Measurements from ENCODE around the gene FTCD.

Gene FTCD

DNA sequence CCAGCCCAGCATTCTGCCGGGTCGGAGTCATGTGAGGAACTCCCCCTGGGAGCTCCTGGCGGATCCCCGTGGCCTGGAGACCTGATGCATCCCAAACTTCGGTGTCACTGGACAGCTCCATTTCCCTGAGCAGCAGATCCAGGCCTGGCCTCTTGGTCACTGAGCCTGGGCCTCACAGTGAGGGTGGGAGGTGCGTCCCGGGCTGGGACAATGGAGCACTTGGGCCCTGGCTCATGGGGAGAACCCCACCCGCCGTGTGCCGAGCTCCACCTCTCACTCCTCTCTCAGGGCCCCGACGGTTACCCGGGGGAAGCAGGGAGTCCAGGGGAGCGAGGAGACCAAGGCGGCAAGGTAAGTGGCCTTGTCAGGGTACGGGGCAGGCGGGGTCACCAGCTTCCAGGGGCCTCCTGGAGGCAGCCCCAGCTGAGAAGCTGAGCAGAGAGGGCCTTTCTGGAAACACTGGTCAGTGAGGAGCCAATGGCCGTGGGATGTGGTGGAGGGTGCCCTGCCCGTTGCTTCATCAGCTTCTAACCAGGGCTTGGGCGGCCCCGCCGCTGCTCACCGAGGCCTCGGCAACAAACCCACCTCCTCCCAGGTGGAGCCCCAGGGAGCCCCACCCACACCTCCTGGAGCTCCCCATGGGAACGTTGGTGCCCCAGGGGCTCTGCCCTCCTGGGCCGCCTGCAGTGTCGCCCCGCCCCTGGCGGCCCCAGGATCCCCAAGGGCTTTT lies 37.6 kb downstream of the FTCD start:
- H2BK12ac ChIP-seq (ENCODE audit: low read length) = no peak overlapping the region
- no peak overlapping the region for H3K23ac ChIP-seq (ENCODE audit: low read length)
- no peak overlapping the region for H3K4me2 ChIP-seq (ENCODE audit: low read length)
- no peaks in the 10 kb centered on the region for H3K79me2 ChIP-seq (ENCODE audit: control insufficient read depth, insufficient read depth, low read length, poor library complexity)
- H4K8ac ChIP-seq (ENCODE audit: low read depth, low read length) = no peak overlapping the region
- H2AFZ ChIP-seq (ENCODE audit: insufficient read depth, low read length, poor library complexity) = no peak overlapping the region
- no peak overlapping the region for H3K4me3 ChIP-seq (ENCODE audit: low read depth, low read length)
- peaks cover 7% of the 10 kb centered on the region for H3K9me3 ChIP-seq (ENCODE audit: insufficient read depth, low read depth, low read length)
- no peak overlapping the region for H3K9ac ChIP-seq (ENCODE audit: low read length)
- no peaks in the 10 kb centered on the region for H3K4me1 ChIP-seq (ENCODE audit: control insufficient read depth in 1 of 2, insufficient read depth in 2 of 2, low read length in 2 of 2)
- H3K36me3 ChIP-seq (ENCODE audit: control insufficient read depth in 1 of 2, insufficient read depth in 2 of 2, low read length in 2 of 2) = peaks cover 53 to 56% of the 10 kb centered on the region in 2 experiments
- WGBS (ENCODE audit: extremely low coverage, insufficient coverage, insufficient read length) = no CpG with 5 or more reads among the region's 29 CpGs
- no peak overlapping the region for H2BK5ac ChIP-seq (ENCODE audit: low read depth, low read length, poor library complexity)
- no peak overlapping the region for H4K12ac ChIP-seq (ENCODE audit: low read depth, low read length)
- no peak overlapping the region for H2BK120ac ChIP-seq (ENCODE audit: insufficient read depth, low read length, poor library complexity)
- H3K18ac ChIP-seq (ENCODE audit: low read length) = no peak overlapping the region
- H3K14ac ChIP-seq (ENCODE audit: low read length) = no peak overlapping the region
- H3K27ac ChIP-seq (ENCODE audit: low read depth, low read length) = no peak overlapping the region
- no peak overlapping the region for H4K91ac ChIP-seq (ENCODE audit: low read depth, low read length)
- H3K79me1 ChIP-seq (ENCODE audit: low read length) = no peaks in the 10 kb centered on the region
- no peak for DNase-seq
- H3K27me3 ChIP-seq (ENCODE audit: insufficient read depth, low read length) = no peaks in the 10 kb centered on the region
- H3K4ac ChIP-seq (ENCODE audit: low read depth, low read length) = no peak overlapping the region
- H2AK5ac ChIP-seq (ENCODE audit: low read length) = no peak overlapping the region

DNA sequence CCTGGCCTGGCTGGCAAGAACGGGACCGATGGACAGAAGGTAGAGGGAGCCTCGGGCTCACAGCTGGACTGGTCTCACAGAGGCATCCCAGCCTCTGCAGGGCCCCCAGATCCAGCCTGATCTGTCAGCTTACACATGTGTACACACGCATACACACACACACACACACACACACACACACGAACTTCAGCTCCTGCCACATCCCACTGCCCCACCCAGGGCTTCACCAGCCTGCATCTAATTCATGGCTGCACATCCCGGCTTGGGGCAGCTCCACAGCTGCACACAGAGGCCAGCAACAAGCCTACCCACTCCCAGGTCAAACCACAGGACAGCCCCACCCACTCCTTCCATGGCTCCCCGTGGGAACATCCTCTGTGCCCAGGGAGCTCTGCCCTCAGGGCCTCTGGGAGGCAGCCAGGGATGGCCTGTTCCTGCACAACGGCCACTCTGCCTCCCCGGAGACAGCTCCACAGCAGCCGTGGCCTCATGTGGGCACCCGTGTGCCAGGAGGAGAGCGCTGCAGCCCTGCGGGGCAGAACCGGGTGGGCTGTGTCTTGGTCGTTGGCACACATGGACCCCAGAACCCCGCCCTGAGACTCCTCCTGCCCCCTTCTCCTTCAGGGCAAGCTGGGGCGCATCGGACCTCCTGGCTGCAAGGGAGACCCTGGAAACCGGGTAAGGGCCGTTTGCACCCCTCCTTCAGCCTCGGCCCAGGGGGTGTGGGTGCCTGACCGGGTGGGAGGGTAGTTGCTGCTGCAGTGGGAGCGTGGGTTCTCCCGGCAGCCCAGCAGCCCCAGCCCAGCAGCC lies 38.4 kb downstream of the FTCD start:
- H4K8ac ChIP-seq (ENCODE audit: low read depth, low read length) = no peak overlapping the region
- no peak overlapping the region for H2BK120ac ChIP-seq (ENCODE audit: insufficient read depth, low read length, poor library complexity)
- H4K12ac ChIP-seq (ENCODE audit: low read depth, low read length) = no peak overlapping the region
- WGBS (ENCODE audit: extremely low coverage, insufficient coverage, insufficient read length) = no CpG with 5 or more reads among the region's 24 CpGs
- H3K23ac ChIP-seq (ENCODE audit: low read length) = no peak overlapping the region
- no peak overlapping the region for H3K14ac ChIP-seq (ENCODE audit: low read length)
- no peak overlapping the region for H3K18ac ChIP-seq (ENCODE audit: low read length)
- H3K27me3 ChIP-seq (ENCODE audit: insufficient read depth, low read length) = no peaks in the 10 kb centered on the region
- no peaks in the 10 kb centered on the region for H3K4me1 ChIP-seq (ENCODE audit: control insufficient read depth in 1 of 2, insufficient read depth in 2 of 2, low read length in 2 of 2)
- peaks cover 7% of the 10 kb centered on the region for H3K9me3 ChIP-seq (ENCODE audit: insufficient read depth, low read depth, low read length)
- H2BK12ac ChIP-seq (ENCODE audit: low read length) = no peak overlapping the region
- H2BK5ac ChIP-seq (ENCODE audit: low read depth, low read length, poor library complexity) = no peak overlapping the region
- no peak overlapping the region for H3K4ac ChIP-seq (ENCODE audit: low read depth, low read length)
- no peak overlapping the region for H3K9ac ChIP-seq (ENCODE audit: low read length)
- H3K36me3 ChIP-seq (ENCODE audit: control insufficient read depth in 1 of 2, insufficient read depth in 2 of 2, low read length in 2 of 2) = peaks cover 56 to 60% of the 10 kb centered on the region in 2 experiments
- no peaks in the 10 kb centered on the region for H3K79me2 ChIP-seq (ENCODE audit: control insufficient read depth, insufficient read depth, low read length, poor library complexity)
- H2AFZ ChIP-seq (ENCODE audit: insufficient read depth, low read length, poor library complexity) = no peak overlapping the region
- no peak overlapping the region for H2AK5ac ChIP-seq (ENCODE audit: low read length)
- H3K4me2 ChIP-seq (ENCODE audit: low read length) = no peak overlapping the region
- no peak for DNase-seq
- H3K4me3 ChIP-seq (ENCODE audit: low read depth, low read length) = peak overlapping the region; percentile 35
- no peak overlapping the region for H4K91ac ChIP-seq (ENCODE audit: low read depth, low read length)
- H3K79me1 ChIP-seq (ENCODE audit: low read length) = no peaks in the 10 kb centered on the region
- no peak overlapping the region for H3K27ac ChIP-seq (ENCODE audit: low read depth, low read length)

DNA sequence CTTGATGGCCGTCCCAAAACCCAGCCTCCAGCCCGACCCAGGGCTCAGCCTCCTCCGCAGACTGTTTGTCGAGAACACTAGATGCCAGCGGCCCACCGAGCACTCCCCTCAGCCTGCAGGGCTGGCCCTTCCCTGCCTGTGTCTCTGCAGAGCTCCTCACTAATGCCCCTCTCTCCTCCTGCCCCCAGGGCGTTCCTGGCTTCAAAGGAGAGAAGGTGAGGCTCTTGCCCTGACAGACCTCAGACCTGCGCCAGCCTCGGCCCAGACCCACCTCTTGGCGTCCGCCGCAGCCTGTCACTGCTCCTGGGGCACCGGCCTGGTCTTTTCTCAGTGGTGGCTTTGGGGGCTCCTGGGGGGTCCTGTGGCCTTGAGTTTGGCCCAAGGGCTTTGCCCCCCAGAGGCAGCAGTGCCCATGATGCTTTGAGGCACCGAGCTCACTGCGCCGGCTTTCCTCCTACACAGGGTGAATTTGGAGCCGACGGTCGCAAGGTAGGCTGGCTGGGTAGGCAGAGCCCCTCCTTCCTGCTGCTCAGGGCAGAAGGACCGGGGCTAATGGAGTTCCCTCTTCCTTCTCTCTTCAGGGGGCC lies 39.1 kb downstream of the FTCD start:
- no peak overlapping the region for H3K23ac ChIP-seq (ENCODE audit: low read length)
- no peak overlapping the region for H3K18ac ChIP-seq (ENCODE audit: low read length)
- H2BK12ac ChIP-seq (ENCODE audit: low read length) = no peak overlapping the region
- H3K79me2 ChIP-seq (ENCODE audit: control insufficient read depth, insufficient read depth, low read length, poor library complexity) = no peaks in the 10 kb centered on the region
- no peak overlapping the region for H3K9ac ChIP-seq (ENCODE audit: low read length)
- H2BK120ac ChIP-seq (ENCODE audit: insufficient read depth, low read length, poor library complexity) = no peak overlapping the region
- no peak overlapping the region for H4K91ac ChIP-seq (ENCODE audit: low read depth, low read length)
- H3K27me3 ChIP-seq (ENCODE audit: insufficient read depth, low read length) = no peaks in the 10 kb centered on the region
- no peak overlapping the region for H2AFZ ChIP-seq (ENCODE audit: insufficient read depth, low read length, poor library complexity)
- no peak overlapping the region for H4K12ac ChIP-seq (ENCODE audit: low read depth, low read length)
- H3K14ac ChIP-seq (ENCODE audit: low read length) = no peak overlapping the region
- no peak overlapping the region for H2BK5ac ChIP-seq (ENCODE audit: low read depth, low read length, poor library complexity)
- no peak overlapping the region for H3K27ac ChIP-seq (ENCODE audit: low read depth, low read length)
- peaks cover 7% of the 10 kb centered on the region for H3K9me3 ChIP-seq (ENCODE audit: insufficient read depth, low read depth, low read length)
- H3K4me3 ChIP-seq (ENCODE audit: low read depth, low read length) = no peak overlapping the region
- no peaks in the 10 kb centered on the region for H3K4me1 ChIP-seq (ENCODE audit: control insufficient read depth in 1 of 2, insufficient read depth in 2 of 2, low read length in 2 of 2)
- no peak overlapping the region for H3K4ac ChIP-seq (ENCODE audit: low read depth, low read length)
- H2AK5ac ChIP-seq (ENCODE audit: low read length) = no peak overlapping the region
- H3K36me3 ChIP-seq (ENCODE audit: control insufficient read depth in 1 of 2, insufficient read depth in 2 of 2, low read length in 2 of 2) = peaks cover 50 to 57% of the 10 kb centered on the region in 2 experiments
- H4K8ac ChIP-seq (ENCODE audit: low read depth, low read length) = no peak overlapping the region
- H3K79me1 ChIP-seq (ENCODE audit: low read length) = no peaks in the 10 kb centered on the region
- WGBS (ENCODE audit: extremely low coverage, insufficient coverage, insufficient read length) = no CpG with 5 or more reads among the region's 20 CpGs
- DNase-seq = no peak
- H3K4me2 ChIP-seq (ENCODE audit: low read length) = no peak overlapping the region

- no peak overlapping the region for H3K23ac ChIP-seq (ENCODE audit: low read length)
- H2BK120ac ChIP-seq (ENCODE audit: insufficient read depth, low read length, poor library complexity) = no peak overlapping the region
- peaks cover 7% of the 10 kb centered on the region for H3K9me3 ChIP-seq (ENCODE audit: insufficient read depth, low read depth, low read length)
- no peak overlapping the region for H2BK5ac ChIP-seq (ENCODE audit: low read depth, low read length, poor library complexity)
- H3K14ac ChIP-seq (ENCODE audit: low read length) = no peak overlapping the region
- no peak overlapping the region for H2BK12ac ChIP-seq (ENCODE audit: low read length)
- peaks cover 46 to 52% of the 10 kb centered on the region in 2 experiments for H3K36me3 ChIP-seq (ENCODE audit: control insufficient read depth in 1 of 2, insufficient read depth in 2 of 2, low read length in 2 of 2)
- no peak overlapping the region for H4K8ac ChIP-seq (ENCODE audit: low read depth, low read length)
- no peak overlapping the region for H3K4ac ChIP-seq (ENCODE audit: low read depth, low read length)
- no peak overlapping the region for H3K4me2 ChIP-seq (ENCODE audit: low read length)
- no peak for DNase-seq
- H3K4me3 ChIP-seq (ENCODE audit: low read depth, low read length) = no peak overlapping the region
- H3K27me3 ChIP-seq (ENCODE audit: insufficient read depth, low read length) = no peaks in the 10 kb centered on the region
- H2AFZ ChIP-seq (ENCODE audit: insufficient read depth, low read length, poor library complexity) = no peak overlapping the region
- no peaks in the 10 kb centered on the region for H3K79me1 ChIP-seq (ENCODE audit: low read length)
- H4K12ac ChIP-seq (ENCODE audit: low read depth, low read length) = no peak overlapping the region
- H2AK5ac ChIP-seq (ENCODE audit: low read length) = no peak overlapping the region
- no peak overlapping the region for H3K18ac ChIP-seq (ENCODE audit: low read length)
- WGBS (ENCODE audit: extremely low coverage, insufficient coverage, insufficient read length) = no CpG with 5 or more reads among the region's 17 CpGs
- H4K91ac ChIP-seq (ENCODE audit: low read depth, low read length) = no peak overlapping the region
- H3K27ac ChIP-seq (ENCODE audit: low read depth, low read length) = no peak overlapping the region
- H3K79me2 ChIP-seq (ENCODE audit: control insufficient read depth, insufficient read depth, low read length, poor library complexity) = no peaks in the 10 kb centered on the region
- H3K4me1 ChIP-seq (ENCODE audit: control insufficient read depth in 1 of 2, insufficient read depth in 2 of 2, low read length in 2 of 2) = no peaks in the 10 kb centered on the region
- no peak overlapping the region for H3K9ac ChIP-seq (ENCODE audit: low read length)
Measured at GRCh38 chr21:46115441-46116188, 39.8 kb downstream of the FTCD start.
